ENCODE measurements around the gene BLOC1S5.
A peak's percentile ranks its signal among the peaks of the same experiment; 100 is the strongest.

The BLOC1S5 gene, protein sequence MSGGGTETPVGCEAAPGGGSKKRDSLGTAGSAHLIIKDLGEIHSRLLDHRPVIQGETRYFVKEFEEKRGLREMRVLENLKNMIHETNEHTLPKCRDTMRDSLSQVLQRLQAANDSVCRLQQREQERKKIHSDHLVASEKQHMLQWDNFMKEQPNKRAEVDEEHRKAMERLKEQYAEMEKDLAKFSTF

GRCh38 chr6:8063761-8064637 lies at the start of gene BLOC1S5:
Gene BLOC1S5, minus strand, starts transcription at chr6:8064389. Its CDS starts 13 bp downstream, at chr6:8064376.
- DNase-seq = peak; percentile 99

GRCh38 chr6:8113131-8113654 lies 49.0 kb upstream of the BLOC1S5 start:
- DNase-seq = no peak

GRCh38 chr6:8110725-8111124 lies 46.5 kb upstream of the BLOC1S5 start:
- DNase-seq = no peak

GRCh38 chr6:8110117-8110721 lies 46.0 kb upstream of the BLOC1S5 start:
- DNase-seq = no peak

DNA sequence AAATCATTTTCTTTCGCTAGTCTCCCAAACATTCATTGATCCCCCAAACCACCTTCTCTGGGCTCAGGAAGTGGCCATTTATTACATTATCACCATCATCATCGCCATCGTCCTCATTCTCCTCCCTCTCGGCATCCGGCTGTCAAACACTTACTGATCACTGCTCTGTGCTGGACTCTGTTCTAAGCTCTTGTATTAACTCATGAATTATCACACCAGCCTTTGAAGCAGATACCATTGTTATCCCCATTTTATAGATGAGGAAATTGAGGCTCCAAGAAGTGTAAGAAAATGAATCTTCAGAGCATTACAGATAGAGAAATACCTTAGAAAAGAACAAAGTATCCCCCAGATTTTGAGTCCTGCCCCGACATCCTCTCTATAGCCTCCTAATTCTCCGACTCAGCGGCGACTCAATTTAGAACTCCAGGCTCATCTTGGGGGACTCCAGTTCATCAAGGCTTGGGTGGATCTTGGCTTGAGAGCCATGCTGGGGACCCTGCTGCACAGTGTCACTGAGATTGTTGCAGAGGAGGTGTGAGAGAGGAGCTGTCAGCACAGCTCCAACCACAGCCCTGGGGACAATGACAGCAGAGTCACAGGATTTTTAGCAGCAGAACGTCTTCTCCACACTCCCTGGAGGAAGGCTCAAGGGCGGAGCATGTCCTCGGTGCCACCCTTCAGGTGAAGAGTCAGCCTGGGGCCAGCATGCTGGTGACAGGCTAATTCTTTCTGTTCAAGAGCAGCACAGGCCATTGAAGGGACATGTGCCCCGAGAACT lies 44.8 kb upstream of the BLOC1S5 start:
- DNase-seq = no peak

GRCh38 chr6:8108031-8108660 lies 44.0 kb upstream of the BLOC1S5 start:
- no peak for DNase-seq

GRCh38 chr6:8105791-8106190 lies 41.6 kb upstream of the BLOC1S5 start:
- DNase-seq = no peak

DNA sequence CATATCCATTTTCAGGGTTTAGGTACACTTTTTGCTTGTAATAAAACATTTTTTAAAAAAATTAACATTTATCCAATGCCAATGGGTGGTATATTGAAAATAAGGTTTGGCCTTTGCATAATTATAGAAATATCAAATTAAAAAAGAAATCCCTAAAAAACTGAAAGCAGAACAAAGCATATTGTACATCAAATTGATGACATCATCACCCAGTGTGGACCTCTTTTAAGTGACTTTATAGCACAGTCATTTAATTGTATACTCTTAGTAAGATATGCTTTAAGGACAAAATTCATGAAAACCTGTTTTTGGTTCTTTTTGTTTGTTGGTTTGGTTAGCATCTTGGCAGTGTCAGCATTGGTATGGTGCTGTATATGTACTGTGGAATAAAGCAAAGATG lies 39.5 kb upstream of the BLOC1S5 start:
- DNase-seq = no peak

GRCh38 chr6:8102122-8102958 lies 38.2 kb upstream of the BLOC1S5 start, which contains the start of gene EEF1E1:
Gene EEF1E1, minus strand, starts transcription at chr6:8102548. Its CDS starts 27 bp downstream, at chr6:8102521.
- peak; percentile 98 for DNase-seq

DNA sequence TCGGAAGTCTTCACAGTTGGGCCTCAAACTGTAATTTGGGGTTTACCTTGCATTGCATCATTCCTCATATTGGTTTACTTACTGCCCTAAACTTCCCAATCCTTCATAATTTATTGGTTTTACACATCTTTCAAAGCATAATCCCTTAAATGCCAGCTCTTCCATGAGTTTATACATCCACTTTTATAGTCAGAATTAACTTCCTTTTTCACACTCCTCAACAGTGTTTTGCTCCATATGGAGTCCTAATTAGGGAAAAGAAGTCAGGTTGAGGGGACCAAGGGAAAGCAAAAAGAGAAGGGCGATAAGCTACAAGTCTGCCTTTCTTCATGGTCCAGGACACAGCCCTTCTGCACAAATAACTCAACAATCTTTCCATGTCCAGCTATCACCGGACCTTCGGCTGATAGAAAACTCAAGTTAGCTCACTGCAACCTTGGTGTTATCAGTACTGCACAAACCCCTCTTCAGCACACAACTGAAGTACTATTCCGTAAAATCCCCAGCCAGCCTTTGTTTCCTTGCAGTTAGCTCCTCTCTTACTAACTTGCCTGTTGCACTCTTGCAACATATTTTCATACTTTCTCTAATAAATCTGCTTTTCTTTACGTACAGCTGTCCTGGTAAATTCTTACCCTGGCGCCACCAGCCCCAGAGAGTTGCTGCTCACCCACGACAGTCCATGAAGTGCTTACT lies 36.1 kb upstream of the BLOC1S5 start:
- DNase-seq = no peak

DNA sequence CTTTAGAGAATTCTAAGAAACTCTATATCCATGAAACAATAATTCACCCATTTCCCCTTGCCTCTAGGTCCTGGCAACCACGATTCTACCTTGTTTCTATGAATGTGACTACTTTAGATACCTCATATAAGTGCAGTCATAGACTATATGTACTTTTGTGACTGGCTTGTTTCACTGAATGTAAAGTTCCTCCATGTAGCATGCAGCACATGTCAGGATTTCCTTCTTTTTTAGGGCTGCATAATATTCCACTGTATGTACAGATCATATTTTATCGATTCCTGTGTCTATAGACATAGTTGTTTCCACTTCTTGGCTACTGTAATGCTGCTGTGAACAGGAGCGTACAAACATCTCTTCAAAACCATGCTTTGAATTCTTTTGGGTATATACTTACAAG lies 26.5 kb upstream of the BLOC1S5 start:
- DNase-seq = no peak

DNA sequence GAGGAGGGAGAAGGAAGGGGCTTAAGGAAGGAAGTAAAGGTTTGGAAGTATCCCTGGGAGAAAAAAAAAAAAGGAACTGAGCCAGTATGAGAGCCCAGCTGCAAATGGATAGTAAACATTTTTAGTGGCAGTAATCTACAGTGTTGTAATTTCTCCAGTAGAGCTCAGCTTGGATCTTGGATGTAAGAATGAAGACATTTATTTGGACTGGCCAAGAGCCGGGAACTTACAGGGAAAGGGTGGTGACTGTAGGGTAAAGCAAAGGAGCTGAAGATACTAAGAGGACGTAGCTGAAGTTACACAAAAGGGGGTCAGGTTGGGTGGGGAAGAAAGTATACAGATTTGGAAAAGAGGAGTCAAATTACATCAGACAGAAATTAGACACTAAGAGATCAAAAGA lies 24.7 kb upstream of the BLOC1S5 start:
- no peak for DNase-seq

GRCh38 chr6:8087870-8088754 lies 23.9 kb upstream of the BLOC1S5 start:
- DNase-seq = no peak

- DNase-seq = no peak
These were observed 22.6 kb upstream of the BLOC1S5 start for GRCh38 chr6:8086755-8087306.

DNA sequence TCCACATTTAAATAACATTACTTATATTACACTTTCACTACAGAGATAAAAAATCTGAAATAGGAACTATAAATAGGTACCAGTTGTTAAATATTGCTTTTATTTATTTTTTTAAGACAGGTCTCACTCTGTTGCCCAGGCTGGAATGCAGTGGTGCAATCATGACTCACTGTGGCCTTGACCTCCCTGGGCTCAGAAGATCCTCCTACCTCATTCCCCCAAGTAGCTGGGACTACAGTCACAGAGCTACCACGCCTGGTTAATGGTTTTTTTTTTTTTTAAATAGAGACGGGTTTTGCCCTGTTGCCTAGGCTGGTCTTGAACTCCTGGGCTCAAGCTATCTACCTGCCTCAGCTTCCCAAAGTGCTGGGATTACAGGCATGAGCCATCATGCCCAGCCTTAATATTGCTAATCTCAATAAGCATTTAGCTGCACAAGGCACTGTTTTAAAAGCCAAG lies 20.9 kb upstream of the BLOC1S5 start:
- no peak for DNase-seq

GRCh38 chr6:8084586-8084985 lies 20.4 kb upstream of the BLOC1S5 start:
- DNase-seq = no peak

GRCh38 chr6:8082954-8083858 lies 19.0 kb upstream of the BLOC1S5 start:
- no peak for DNase-seq

- no peak for DNase-seq
These were observed 18.4 kb upstream of the BLOC1S5 start for GRCh38 chr6:8082572-8082953.

Data from activated effector memory CD4-positive, alpha-beta T cell treated with anti-CD3 and anti-CD28 coated beads, Interleukin-2, amount 50 U/mL, for 16 hours (primary cell).